Measurements from ENCODE around the gene FCN1.
"Not testable (repeated sequence)": the region's sequence is repeated elsewhere in the genome, so short reads cannot be mapped to it uniquely, and the experiment has no call there.

Gene FCN1

DNA sequence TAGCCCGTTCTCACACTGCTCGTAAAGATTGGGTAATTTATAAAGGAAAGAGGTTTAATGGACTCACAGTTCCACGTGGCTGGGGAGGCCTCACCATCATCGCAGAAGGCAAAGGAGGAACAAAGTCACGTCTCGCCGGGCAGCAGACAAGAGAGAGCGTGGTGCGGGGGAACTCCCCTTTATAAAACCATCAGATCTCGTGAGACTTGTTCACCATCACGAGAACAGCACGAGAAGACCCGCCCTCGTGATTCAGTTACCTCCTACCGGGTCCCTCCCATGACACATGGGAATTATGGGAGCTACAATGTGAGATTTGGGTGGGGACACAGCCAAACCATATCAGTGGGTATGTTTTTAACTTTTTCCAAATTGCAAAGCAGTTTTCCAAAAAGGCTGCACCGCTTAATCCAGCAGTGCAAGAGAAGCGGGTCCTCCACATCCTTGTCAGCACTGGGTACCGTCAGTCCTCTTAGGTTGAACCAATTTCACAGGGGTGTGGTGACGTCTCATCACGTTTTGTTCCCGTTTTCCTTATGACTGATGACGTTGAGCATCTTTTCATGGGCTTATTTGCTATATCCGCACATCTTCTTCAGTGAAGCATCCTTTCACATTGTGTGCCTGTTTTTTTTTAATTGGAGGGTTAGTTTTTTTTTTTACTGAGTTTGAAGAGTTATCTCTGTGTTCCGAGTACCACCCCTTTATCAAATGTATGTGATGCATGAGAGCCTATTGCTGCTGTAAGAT lies 45.1 kb downstream of the FCN1 start:
- no peak for DNase-seq (ENCODE audit: low read depth in 2 of 2)

DNA sequence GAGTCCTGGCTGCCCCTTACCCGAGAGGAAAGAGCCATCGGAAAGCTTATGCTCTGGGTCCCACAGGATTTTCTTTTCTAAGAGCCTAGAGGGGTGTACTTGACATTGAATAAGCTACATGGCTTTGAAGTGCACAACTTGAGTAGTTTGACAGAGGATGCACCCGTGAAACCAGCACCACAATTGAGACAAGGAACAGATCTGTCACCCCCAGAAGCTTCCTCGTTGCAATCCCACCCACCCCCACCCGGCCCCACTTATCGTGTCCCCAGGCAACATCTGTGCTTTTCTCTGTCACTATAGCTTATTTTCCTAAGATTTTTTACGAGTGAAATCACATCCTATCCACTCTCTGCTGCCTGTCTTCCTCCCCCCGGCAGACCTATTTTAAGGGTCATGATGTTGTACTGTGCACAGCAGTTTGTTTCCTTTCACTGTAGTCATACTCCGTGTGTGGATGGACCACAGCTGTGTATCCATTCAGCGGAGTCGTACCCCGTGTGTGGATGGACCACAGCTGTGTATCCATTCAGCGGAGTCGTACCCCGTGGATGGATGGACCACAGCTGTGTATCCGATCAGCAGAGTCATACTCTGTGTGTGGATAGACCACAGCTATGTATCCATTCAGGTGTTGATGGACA lies 45.9 kb downstream of the FCN1 start:
- no peak for DNase-seq (ENCODE audit: low read depth in 2 of 2)

DNA sequence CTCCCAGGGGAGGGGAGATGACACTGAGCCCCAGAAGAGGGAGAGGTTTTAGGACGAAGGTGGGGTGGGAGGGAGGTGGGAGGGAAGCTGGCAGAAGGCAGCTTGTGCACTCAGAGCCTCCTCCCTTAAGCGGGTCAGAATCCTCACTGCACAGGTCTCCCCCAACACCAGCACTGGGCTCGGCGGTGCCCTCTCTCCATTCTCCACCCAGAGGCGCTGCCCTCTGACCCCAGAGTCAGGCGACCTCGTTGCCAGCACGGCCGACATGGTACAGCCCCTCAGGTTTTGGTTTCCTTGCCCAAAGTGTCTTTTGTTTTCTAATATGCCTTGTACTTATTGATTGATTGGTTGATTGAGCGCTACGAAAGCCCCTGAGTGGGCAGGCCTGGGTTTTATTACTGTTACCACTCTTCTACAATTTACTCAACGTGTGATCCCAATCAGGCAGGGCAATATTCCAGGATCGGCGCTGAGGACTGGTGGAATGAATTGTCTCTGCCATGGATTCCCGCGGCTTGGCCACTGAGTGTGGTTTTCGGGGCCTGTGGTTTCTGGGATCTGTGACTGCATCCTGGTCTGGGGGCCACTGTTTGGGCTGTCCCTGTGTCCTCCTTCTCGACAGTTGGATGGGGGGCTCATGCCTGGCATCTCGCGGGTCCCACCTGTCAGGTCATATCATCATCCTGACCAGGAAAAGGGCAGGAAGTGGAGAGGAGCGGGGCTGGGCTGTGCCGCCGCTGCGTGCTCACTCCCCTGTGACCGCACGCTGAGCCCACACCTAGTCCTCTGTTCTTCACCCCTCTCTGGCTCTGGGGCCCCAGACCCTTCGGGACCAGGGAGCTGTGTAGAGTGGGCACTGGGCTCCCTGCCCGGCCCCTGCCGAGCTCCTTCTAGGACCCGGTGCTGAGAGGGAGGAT lies 46.7 kb downstream of the FCN1 start:
- no peak for DNase-seq (ENCODE audit: low read depth in 2 of 2)

DNA sequence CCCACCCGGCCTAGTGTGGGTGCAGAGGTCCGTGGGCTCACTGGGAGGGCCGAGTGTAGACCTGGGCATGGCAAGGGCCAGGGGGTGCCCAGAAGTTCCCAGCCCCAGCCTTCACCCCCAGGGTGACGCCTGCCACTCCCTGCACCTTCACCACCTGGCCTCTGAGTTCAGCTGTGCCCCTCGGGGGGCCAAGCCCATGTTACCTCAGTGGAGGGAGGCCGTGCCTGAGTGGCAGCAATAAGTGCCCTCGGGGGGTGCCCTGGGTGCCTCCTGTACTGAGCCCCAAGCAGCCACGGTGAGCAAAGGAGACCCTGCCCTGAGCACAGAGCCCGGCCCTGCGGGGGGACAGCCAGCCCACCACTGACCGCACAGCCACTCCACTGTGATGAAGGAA lies 47.4 kb downstream of the FCN1 start:
- no peak for DNase-seq (ENCODE audit: low read depth in 2 of 2)

DNA sequence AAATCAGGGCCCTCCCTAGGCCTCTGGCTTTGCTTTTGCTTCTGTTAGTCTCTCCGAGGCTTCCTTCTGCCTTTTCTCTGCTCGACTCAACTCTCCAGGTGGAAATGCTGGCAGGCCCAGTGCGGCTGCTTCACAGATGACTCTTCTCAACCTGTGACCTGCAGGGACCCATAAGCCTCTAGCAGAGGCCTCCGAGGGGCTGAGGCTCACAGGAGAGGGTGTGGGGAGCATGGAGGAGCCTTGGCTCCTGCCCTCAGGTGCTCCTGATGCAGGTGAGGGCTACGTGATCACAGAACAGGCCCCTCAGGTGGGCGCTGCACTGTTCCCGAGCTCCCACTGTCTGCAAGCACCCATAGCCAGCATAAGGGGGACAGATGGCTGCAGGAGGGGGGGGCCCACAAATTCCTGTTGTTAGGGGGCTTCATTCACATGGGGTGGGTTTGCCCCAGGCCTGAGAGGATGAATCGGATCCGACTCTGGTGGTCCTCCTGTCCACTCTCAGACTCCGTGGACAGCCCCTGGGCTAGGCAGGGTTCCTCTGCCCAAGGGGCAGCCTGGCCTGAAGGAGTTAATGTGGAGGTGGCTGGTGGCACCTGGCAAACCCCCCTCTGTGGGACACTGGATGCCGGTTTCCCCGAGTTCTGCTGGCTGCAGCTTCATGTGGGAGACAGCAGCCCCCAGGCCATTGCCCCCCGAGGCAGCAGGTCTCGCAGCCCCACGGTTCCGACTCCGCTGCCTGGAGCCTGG lies 48.0 kb downstream of the FCN1 start:
- DNase-seq (ENCODE audit: low read depth in 2 of 2): no peak

DNA sequence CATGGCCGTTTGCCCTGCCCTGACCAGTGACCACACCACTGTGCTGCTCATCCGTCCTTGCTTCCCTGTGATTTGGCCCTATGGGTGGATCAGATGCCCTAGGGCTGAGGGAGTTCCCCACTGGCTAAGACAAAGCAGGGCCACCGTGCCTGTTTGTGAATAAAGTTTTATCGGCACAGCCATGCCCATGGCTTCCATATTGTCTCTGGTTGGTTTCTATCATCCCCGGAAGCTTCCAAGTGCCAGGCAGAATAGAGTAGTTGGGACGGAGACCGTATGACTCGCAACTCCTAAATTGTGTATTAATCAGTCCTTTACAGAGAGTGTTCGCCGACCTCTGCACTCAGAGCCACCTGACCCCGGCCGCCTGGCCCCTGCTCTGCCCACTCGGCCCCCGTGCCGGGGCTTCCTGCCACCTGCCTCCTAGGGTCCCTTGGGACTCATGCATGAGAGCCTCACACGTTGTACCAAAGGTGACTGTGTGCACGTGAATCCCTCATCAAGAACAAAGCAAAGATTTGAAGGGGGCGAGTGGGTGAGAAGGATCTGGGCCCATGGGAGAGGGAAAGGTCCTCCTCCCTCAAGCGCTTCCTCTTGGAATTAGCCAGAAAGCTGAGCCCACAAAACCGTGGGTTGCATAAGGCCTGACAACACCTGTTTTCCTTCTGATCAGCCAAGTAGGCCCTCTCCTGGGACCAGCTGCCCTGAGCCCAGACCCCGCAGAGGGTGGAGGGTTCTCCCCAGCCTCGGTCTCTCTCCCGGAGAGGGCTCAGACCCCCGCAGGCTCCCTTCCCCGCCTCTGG lies 48.8 kb downstream of the FCN1 start:
- DNase-seq (ENCODE audit: low read depth in 2 of 2): no peak

DNA sequence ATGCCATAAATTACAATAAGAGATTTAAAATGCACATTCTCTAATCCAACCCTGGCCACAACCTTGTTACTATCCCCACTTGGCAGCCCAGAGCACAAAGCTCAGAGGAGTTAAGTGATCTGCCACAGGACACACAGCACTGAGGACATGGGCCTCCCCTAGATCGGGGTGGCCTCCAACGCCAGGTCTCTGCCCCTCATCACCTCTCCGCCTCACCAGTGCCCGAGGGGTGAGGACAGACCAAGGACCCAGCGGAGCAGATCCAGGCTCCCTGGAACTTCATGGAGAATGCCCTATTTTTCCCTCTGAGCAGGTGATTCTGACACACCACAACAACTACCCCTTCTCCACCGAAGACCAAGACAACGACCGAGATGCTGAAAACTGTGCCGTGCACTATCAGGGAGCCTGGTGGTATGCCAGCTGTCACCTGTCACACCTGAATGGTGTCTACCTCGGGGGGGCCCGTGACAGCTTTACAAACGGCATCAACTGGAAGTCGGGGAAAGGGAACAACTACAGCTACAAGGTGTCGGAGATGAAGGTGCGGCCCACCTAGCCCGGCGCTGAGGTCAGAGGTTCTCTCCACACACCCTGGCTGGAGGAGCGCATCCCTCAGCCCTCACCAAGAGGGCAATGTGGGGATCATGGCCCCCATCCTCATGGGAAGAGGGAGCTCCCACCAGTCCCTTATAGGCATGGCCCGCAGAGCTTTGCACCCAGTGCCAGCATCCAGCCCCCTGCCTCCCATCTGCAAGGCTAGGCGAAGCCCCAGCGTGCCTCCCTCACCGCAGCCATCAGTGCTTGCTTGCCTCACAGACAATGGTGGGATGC lies 49.6 kb downstream of the FCN1 start:
- no peak for DNase-seq (ENCODE audit: low read depth in 2 of 2)

DNA sequence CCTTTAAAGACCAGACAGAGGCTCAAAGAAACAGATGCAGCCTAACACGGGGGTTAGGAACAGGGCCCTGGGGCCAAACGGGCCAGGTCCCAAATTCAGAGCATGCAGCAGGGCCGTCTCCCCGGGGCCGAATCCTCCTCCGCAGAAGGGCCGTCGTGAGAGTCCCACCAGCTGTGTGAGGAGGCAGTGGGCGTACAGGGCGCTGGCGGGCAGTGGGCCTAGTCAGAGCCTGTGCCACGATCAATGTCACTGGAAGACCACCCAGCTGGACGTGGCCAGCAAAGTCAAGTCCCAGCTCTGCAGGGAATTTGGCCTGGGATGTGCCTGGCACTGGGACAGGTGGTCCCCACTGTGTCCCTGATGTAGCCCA lies 52.9 kb downstream of the FCN1 start:
- DNase-seq (ENCODE audit: low read depth in 2 of 2): no peak

DNA sequence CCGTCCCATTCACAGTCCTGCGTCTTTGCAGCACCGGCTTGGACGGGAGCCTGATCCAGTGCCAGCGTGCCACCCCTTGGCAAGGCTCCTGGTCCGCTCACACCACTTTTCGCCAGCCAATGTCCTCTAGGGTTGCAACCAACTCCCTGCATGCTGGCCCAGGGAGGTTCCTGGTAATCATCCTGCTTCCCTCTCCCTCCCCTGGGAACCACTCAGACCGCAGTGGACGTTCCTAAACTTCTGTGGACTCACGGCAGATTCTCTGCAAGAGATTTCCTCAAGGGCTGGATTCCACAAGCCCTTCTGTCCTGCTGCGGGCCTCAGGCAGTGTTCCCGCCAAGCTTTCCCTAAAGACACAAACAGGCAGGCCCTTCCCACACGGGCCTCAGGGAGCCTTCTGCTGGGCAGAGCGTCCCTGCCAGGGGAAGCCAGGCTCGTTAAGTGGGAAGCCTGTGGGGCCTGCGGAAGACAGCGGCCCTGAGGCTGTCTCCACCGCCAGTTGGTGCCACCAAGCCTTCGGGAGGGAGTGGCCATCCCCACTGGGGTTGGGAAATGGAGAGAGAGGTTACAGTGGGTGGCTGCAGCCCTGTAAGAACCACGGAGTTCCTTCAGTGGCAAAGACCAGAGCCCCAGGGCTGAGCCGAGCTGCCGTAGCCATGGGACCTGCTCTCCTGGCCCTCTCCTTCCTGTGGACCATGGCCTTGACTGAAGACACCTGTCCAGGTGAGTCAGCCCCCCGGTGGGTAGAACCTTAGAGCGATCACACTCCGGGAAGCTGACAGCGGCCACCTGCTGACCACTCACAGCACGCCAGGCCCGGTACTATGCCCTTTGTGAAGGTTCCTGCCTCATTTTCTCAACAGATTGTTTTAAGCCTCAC lies 53.5 kb downstream of the FCN1 start:
- DNase-seq (ENCODE audit: low read depth in 2 of 2): no peak

DNA sequence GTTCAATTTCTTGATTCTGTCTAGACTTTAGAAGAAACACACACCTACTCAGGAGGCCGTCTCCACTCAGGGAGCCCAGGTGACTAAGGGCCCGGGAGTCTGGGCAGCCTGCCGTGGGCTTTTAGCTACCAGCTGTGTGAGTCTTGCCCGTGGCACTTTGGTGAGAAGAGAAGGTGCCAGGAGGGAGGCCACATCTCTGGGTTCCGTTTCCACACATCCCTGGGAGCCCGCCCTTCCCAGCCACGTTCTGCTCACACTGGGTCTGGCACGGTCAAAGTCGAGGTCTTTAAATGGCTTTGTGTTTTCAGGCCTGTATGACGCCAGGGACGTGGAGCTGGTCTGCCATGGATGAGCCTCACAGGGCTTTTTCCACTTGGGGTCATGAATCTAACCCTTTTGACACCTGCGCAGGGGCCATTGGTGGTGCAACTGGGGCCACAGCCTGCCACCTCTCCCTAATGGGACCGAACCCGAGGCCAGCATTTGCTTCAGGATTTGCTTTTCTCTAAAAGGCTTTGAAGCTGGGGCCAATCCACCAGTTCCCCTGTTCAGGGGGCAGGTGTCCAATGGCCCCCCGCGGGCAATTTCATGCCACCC lies 54.3 kb downstream of the FCN1 start:
- no peak for DNase-seq (ENCODE audit: low read depth in 2 of 2)

DNA sequence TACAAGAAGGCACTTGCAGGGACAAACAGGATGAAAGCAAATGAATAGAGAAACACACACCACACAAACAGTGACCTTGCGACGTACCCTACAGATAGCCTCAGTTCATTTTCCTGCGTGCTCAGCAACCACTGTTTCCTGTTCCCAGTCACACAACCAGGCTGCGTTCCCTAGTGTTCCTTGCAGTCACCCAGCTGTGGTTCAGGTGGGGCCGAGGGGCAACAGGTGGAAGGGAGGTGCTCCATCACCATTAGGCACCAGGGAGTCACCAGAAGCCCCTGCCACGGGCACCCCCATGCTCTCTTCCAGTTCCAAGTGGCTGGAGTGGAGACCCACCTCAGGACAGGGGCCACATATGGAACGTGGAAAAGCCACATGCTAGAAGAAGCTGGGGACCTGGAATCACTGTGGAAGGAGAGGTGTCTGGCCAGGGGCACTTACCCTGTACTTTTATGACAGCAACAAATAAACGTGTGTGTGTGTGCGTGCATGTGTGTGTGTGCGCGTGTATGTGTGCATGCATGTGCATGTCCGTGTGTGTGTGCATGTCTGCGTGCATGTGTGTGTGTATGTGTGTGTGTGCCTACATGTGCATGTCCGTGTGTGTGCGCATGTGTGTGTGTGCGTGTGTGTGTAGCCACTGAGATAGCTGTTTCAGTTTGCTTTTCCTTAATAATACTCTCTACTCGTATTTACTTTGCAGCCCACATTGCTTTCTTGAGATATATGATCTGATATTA lies 55.9 kb downstream of the FCN1 start:
- no peak for DNase-seq (ENCODE audit: low read depth in 2 of 2)

DNA sequence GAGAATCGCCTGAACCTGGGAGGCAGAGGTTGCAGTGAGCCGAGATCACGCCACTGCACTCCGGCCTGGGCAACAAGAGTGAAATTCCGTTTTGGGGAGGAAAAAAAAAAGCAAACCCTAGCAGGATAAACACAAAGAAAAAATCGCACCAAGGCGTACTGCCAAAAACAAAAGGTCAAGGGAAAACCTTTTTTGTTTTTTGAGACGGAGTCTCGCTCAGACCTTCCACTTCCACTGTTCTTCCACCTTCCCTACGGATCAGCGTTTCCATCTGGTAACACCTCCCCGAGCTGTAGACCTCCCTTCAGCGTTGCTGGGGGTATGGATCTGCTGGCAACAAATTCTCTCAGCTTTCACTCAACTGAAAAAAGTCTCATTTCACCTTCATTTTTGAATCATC lies 57.2 kb downstream of the FCN1 start:
- DNase-seq (ENCODE audit: low read depth in 2 of 2): no peak

DNA sequence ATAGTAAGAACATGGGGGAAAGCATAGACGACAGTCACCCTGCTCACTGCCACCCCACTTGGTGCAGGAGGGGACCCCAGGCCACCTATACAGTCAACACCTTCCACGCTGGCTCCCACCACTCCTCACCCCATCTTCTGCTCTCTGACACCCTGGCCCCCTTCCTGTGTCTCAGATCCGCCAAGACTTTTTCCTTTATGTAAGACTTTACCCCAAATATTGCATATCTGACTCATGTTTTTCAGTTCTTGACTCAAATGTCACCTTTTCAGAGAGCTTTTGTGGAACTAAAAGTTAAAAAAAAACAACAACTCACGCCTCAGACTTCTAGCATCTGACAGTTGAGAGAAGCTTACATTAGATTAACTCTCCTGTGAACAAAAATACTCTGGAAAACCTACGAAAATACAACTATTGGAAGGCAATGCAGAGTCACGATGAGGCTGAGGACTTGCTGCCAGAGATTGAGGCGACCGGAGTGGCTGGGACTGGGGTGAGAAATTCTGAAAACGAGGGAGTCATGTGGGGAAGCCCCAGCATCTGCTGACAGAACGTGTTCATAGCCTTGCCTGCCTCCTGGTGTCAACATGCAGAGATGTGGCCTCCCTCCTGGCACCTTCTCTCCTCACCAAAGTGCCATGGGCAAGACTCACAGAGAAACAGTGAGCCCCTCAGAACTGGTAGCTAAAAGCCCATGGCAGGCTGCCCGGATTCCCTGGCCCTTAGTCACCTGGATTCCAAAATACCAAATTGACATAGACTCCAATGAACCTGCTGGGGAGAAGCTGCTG lies 59.5 kb downstream of the FCN1 start:
- peak in 1 of 2 donors; percentile 29 for DNase-seq (ENCODE audit: low read depth in 2 of 2)

DNA sequence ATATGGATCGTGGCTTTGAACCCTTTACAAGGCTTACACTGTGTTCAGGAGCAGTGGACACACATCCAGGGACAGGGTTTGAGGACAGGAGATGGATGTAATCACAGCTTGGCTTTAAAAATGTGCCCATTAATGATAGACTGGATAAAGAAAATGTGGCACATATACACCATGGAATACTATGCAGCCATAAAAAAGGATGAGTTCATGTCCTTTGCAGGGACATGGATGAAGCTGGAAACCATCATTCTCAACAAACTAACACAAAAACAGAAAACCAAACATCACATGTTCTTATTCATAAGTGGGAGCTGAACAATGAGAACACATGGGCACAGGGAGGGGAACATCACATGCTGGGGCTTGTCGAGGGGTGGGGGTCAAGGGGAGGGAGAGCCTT lies 60.3 kb downstream of the FCN1 start:
- DNase-seq (ENCODE audit: low read depth in 2 of 2): not testable (repeated sequence)

DNA sequence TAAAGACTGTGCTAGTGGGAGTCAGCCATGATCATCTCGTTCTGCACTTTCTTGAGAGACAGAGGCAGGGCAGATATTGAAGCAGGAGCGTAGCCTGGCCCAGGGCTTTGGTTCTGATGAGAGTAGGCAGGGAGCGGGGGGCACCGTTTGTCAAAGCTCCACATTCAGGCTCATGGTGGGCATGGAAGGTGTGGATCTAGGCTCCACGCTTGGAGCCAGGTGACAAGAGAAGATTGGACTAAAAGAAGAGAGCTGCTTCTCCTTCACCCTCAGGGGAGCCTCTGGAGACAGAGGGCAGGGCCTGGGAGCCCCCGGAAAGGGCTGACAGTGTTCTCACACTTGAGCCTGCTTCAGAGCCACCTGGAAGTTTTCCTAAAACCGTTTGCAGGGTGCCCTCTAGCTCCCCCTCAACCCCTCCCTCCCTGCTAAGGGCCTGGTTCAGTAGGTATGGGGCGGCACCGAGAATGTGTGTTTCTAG lies 61.8 kb downstream of the FCN1 start:
- DNase-seq (ENCODE audit: low read depth in 2 of 2): no peak
